ENCODE results near the gene RELN. TPM values are rescaled to one million over a fixed set of nuclear protein-coding genes. Genes with fewer than 3 reads are reported as not detected.

Gene RELN
- total and polyA plus RNA-seq, 10 of the 15 experiments (the other 5 are each of a cell fraction or from before 2014, with no cell fraction given), result 0.11 to 0.21 TPM; not detected in 8

DNA sequence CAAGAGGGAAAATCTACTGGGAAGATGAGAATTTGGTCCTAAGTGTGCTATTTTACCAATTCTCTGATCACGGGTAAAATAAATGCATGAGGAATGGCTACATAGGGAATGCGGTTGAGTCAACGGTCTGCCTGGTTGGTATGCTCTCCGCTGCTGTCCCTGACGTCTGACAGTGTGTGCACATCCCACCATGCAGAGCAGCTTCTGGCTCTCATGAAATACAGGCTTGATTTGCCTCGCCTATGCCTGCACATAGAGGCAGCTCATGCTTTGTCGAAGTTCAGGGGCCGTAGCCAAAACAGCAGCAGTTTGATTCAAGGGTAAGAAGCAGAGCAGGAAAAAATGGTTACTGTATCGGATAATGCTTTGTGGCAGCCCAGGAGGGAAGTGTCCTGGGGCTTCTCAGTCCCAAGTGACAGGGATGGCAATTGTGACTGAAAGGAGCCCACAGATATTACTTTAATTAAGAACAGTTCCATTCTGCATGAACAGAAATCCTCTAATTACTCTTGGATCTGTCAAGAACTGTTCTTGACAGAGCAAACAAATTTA, 275.0 kb downstream of the RELN start:
- in situ Hi-C loops (cut with MboI), result no loop called here
- FAIRE-seq, result no peak
- no peak for TF ChIP-seq ATF7 (IDR thresholded peaks at IDR 0.05; ENCODE audit: low read depth)
- TF ChIP-seq, protein P1, sequence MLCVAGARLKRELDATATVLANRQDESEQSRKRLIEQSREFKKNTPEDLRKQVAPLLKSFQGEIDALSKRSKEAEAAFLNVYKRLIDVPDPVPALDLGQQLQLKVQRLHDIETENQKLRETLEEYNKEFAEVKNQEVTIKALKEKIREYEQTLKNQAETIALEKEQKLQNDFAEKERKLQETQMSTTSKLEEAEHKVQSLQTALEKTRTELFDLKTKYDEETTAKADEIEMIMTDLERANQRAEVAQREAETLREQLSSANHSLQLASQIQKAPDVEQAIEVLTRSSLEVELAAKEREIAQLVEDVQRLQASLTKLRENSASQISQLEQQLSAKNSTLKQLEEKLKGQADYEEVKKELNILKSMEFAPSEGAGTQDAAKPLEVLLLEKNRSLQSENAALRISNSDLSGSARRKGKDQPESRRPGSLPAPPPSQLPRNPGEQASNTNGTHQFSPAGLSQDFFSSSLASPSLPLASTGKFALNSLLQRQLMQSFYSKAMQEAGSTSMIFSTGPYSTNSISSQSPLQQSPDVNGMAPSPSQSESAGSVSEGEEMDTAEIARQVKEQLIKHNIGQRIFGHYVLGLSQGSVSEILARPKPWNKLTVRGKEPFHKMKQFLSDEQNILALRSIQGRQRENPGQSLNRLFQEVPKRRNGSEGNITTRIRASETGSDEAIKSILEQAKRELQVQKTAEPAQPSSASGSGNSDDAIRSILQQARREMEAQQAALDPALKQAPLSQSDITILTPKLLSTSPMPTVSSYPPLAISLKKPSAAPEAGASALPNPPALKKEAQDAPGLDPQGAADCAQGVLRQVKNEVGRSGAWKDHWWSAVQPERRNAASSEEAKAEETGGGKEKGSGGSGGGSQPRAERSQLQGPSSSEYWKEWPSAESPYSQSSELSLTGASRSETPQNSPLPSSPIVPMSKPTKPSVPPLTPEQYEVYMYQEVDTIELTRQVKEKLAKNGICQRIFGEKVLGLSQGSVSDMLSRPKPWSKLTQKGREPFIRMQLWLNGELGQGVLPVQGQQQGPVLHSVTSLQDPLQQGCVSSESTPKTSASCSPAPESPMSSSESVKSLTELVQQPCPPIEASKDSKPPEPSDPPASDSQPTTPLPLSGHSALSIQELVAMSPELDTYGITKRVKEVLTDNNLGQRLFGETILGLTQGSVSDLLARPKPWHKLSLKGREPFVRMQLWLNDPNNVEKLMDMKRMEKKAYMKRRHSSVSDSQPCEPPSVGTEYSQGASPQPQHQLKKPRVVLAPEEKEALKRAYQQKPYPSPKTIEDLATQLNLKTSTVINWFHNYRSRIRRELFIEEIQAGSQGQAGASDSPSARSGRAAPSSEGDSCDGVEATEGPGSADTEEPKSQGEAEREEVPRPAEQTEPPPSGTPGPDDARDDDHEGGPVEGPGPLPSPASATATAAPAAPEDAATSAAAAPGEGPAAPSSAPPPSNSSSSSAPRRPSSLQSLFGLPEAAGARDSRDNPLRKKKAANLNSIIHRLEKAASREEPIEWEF (IDR thresholded peaks at IDR 0.05; ENCODE audit: insufficient replicate concordance, low read depth, low read length), result no peak
- no peak for TF ChIP-seq RFX5 (IDR thresholded peaks at IDR 0.05; ENCODE audit: low read depth, low read length)
- TF ChIP-seq NR2C1 (IDR thresholded peaks at IDR 0.05), result no peak
- no peak for TF ChIP-seq BMI1 (IDR thresholded peaks at IDR 0.05; ENCODE audit: borderline replicate concordance)
- no peak for TF ChIP-seq CEBPB (IDR thresholded peaks at IDR 0.05; ENCODE audit: borderline replicate concordance in 1 of 2, low read depth in 2 of 2, low read length in 2 of 2)
- no peak for TF ChIP-seq RCOR1 (conservative IDR thresholded peaks at IDR 0.05; ENCODE audit: low read depth, low read length)
- no peak for TF ChIP-seq KAT2A (conservative IDR thresholded peaks at IDR 0.05; ENCODE audit: control insufficient read depth, low read depth, low read length)
- TF ChIP-seq, protein P2, sequence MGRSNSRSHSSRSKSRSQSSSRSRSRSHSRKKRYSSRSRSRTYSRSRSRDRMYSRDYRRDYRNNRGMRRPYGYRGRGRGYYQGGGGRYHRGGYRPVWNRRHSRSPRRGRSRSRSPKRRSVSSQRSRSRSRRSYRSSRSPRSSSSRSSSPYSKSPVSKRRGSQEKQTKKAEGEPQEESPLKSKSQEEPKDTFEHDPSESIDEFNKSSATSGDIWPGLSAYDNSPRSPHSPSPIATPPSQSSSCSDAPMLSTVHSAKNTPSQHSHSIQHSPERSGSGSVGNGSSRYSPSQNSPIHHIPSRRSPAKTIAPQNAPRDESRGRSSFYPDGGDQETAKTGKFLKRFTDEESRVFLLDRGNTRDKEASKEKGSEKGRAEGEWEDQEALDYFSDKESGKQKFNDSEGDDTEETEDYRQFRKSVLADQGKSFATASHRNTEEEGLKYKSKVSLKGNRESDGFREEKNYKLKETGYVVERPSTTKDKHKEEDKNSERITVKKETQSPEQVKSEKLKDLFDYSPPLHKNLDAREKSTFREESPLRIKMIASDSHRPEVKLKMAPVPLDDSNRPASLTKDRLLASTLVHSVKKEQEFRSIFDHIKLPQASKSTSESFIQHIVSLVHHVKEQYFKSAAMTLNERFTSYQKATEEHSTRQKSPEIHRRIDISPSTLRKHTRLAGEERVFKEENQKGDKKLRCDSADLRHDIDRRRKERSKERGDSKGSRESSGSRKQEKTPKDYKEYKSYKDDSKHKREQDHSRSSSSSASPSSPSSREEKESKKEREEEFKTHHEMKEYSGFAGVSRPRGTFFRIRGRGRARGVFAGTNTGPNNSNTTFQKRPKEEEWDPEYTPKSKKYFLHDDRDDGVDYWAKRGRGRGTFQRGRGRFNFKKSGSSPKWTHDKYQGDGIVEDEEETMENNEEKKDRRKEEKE (IDR thresholded peaks at IDR 0.05), result no peak
- TF ChIP-seq ETV6 (conservative IDR thresholded peaks at IDR 0.05 in 1 of 2, IDR thresholded peaks at IDR 0.05 in 1 of 2; ENCODE audit: borderline replicate concordance in 1 of 2, low read depth in 1 of 2), result no peak
- no peak for TF ChIP-seq SMC3 (IDR thresholded peaks at IDR 0.05; ENCODE audit: borderline replicate concordance, low read length)
- TF ChIP-seq, protein P3, sequence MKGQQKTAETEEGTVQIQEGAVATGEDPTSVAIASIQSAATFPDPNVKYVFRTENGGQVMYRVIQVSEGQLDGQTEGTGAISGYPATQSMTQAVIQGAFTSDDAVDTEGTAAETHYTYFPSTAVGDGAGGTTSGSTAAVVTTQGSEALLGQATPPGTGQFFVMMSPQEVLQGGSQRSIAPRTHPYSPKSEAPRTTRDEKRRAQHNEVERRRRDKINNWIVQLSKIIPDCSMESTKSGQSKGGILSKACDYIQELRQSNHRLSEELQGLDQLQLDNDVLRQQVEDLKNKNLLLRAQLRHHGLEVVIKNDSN (IDR thresholded peaks at IDR 0.05; ENCODE audit: borderline replicate concordance, extremely low read length, insufficient read depth, low read depth, low read length), result no peak
- TF ChIP-seq, protein P4, sequence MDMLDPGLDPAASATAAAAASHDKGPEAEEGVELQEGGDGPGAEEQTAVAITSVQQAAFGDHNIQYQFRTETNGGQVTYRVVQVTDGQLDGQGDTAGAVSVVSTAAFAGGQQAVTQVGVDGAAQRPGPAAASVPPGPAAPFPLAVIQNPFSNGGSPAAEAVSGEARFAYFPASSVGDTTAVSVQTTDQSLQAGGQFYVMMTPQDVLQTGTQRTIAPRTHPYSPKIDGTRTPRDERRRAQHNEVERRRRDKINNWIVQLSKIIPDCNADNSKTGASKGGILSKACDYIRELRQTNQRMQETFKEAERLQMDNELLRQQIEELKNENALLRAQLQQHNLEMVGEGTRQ (IDR thresholded peaks at IDR 0.05; ENCODE audit: borderline replicate concordance, low read depth, low read length), result no peak
- TF ChIP-seq JUND (IDR thresholded peaks at IDR 0.05; ENCODE audit: low read depth, low read length), result no peak

More for the DNA sequence above, 275.0 kb downstream of the RELN start:
- Histone ChIP-seq H3K36me3 (ENCODE audit: control insufficient read depth in 2 of 2, insufficient read depth in 2 of 2, low read length in 1 of 2) (no peaks in the 10 kb centered on the region), H3K27me3 (replicated peaks in 1 of 2; ENCODE audit: control insufficient read depth in 2 of 2, insufficient read depth in 2 of 2, low read length in 1 of 2) (peaks cover 0 to 3% of the 10 kb centered on the region in 2 experiments; a peak in 3 of 4 replicates), H3K9me3 (replicated peaks; ENCODE audit: control insufficient read depth, insufficient read depth, low read length) (no peaks in the 10 kb centered on the region), H3K27ac (ENCODE audit: control insufficient read depth, insufficient read depth) (no peak overlapping the region), H2AFZ (ENCODE audit: control insufficient read depth, low read depth, low read length) (no peak overlapping the region), H3K9ac (ENCODE audit: control insufficient read depth, insufficient read depth, low read length) (no peak overlapping the region), H3K79me2 (ENCODE audit: control insufficient read depth, insufficient read depth, low read length) (no peaks in the 10 kb centered on the region), H3K4me2 (ENCODE audit: control insufficient read depth, insufficient read depth) (no peak overlapping the region), H3K4me3 (no peak overlapping the region), H3K4me1 (ENCODE audit: control insufficient read depth, insufficient read depth, low read length) (no peaks in the 10 kb centered on the region), H4K20me1 (ENCODE audit: control insufficient read depth, insufficient read depth) (no peaks in the 10 kb centered on the region)
- 36% methylated on average over 9 of the region's 9 CpGs for WGBS (ENCODE audit: insufficient coverage, insufficient replicate concordance, low lambda C conversion rate, missing lambda C conversion rate)
- intact Hi-C loops (cut with micrococcal nuclease; ENCODE audit: unreplicated experiment), result no loop called here
- CTCF ChIA-PET, result no interaction called here
- ATAC-seq (no peak), DNase-seq (ENCODE audit: low read depth, low spot score) (no peak)
- POLR2A ChIA-PET, result no interaction called here
- SMC1A ChIA-PET (ENCODE audit: uncharacterized antibody, unreplicated experiment), result no interaction called here
- no TSS peak for BruUV-seq (replicated peaks)
- RAD21 ChIA-PET (ENCODE audit: unreplicated experiment), result no interaction called here

Measured in GM12878 (cell line).